Measurements from ENCODE around the gene CAMK2D. TPM values are rescaled to one million over a fixed set of nuclear protein-coding genes. Genes with fewer than 3 reads are reported as not detected.

The CAMK2D gene
- total RNA-seq, 1 experiment from 2014 or later, result 9.0 TPM

DNA sequence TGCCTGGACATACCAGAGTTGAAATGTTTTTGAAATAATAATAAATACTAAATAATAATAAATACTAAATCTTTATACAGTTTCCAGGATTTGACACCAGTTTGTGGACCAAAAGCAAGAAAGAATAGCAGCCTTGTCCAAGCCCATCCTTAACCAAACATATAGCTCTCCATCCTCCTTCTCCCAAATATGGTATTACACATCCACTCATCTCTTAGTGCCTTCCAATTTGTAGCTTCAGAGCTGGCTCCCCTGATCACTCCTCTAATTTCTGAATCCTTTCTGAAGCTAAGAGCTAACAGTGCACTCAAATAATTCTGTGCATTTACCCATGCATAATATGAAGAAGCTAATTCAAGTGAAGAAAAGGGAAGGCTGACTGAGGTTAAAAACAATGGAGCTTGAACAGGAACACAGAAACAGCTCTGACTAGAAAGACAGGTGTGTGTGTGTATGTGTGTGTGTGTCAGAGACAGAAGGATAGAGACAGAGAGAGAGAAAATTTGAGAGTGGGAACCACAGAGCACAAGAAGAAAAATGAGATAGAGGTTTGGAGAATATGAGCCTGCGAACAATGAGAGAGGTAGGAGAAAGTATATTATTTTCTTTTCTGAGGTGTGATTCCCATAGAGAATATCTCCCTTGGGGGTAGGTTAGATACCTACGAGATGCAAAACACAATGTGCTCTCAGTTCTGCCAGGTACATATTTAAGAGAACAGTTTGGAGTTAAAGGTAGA lies 123.5 kb downstream of the CAMK2D start:
- no peak overlapping the region for H2AK5ac ChIP-seq (ENCODE audit: insufficient read length, low read length)
- Mint-ChIP-seq H3K36me3 (ENCODE audit: insufficient read depth in 1 of 3, low read depth in 3 of 3) (no peaks in the 10 kb centered on the region), H3K4me3 (no peak overlapping the region), H3K4me1 (peaks cover 10 to 25% of the 10 kb centered on the region in 2 experiments), H3K27me3 (ENCODE audit: low read depth) (no peaks in the 10 kb centered on the region), H3K9me3 (no peaks in the 10 kb centered on the region), H3K27ac (no peak overlapping the region)
- H3K27me3 ChIP-seq (ENCODE audit: insufficient read depth, low read length), result no peaks in the 10 kb centered on the region
- H3T11ph ChIP-seq (ENCODE audit: low read length), result no peak overlapping the region
- H3K9me3 ChIP-seq (ENCODE audit: control insufficient read depth, low read depth, low read length), result no peaks in the 10 kb centered on the region
- no peak overlapping the region for H3K18ac ChIP-seq (ENCODE audit: insufficient read length, low read depth, low read length)
- no peak overlapping the region for H3K23ac ChIP-seq (ENCODE audit: insufficient read length, low read depth, low read length)
- WGBS (ENCODE audit: extremely low coverage, insufficient read length, low lambda C conversion rate), result no CpG with 5 or more reads among the region's 2 CpGs
- H2BK15ac ChIP-seq (ENCODE audit: low read depth, low read length), result no peak overlapping the region
- H3K14ac ChIP-seq (ENCODE audit: insufficient read depth, low read length), result no peak overlapping the region
- TF ChIP-seq, protein P1, sequence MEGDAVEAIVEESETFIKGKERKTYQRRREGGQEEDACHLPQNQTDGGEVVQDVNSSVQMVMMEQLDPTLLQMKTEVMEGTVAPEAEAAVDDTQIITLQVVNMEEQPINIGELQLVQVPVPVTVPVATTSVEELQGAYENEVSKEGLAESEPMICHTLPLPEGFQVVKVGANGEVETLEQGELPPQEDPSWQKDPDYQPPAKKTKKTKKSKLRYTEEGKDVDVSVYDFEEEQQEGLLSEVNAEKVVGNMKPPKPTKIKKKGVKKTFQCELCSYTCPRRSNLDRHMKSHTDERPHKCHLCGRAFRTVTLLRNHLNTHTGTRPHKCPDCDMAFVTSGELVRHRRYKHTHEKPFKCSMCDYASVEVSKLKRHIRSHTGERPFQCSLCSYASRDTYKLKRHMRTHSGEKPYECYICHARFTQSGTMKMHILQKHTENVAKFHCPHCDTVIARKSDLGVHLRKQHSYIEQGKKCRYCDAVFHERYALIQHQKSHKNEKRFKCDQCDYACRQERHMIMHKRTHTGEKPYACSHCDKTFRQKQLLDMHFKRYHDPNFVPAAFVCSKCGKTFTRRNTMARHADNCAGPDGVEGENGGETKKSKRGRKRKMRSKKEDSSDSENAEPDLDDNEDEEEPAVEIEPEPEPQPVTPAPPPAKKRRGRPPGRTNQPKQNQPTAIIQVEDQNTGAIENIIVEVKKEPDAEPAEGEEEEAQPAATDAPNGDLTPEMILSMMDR (conservative IDR thresholded peaks at IDR 0.05), result no peak
- H3K4me1 ChIP-seq (ENCODE audit: insufficient read depth, low read length), result no peaks in the 10 kb centered on the region; the same call in 1 of the 2 replicates
- H2BK120ac ChIP-seq (ENCODE audit: low read depth, low read length, poor library complexity, severe bottlenecking), result no peak overlapping the region
- no peak overlapping the region for H2BK20ac ChIP-seq (ENCODE audit: low read depth, low read length, poor library complexity, severe bottlenecking)
- H4K5ac ChIP-seq (ENCODE audit: insufficient read length, low read depth, low read length), result no peak overlapping the region
- H3K4me2 ChIP-seq (ENCODE audit: insufficient read depth, insufficient read length, low read length), result no peak overlapping the region
- no peak for DNase-seq
- no peak overlapping the region for H4K8ac ChIP-seq (replicated peaks; ENCODE audit: insufficient read length, low read depth, low read length)
- no peaks in the 10 kb centered on the region for H4K20me1 ChIP-seq (ENCODE audit: control insufficient read depth, insufficient read depth, insufficient read length)
- H4K91ac ChIP-seq (ENCODE audit: insufficient read length, low read depth, low read length), result no peak overlapping the region
- no peak overlapping the region for H3K4ac ChIP-seq (ENCODE audit: low read depth, low read length)
- no peaks in the 10 kb centered on the region for H3K79me2 ChIP-seq (ENCODE audit: insufficient read depth, low read length)
- H3K27ac ChIP-seq (ENCODE audit: insufficient read length, low read depth, low read length), result no peak overlapping the region
- H3K56ac ChIP-seq (ENCODE audit: insufficient read length, low read depth, low read length), result no peak overlapping the region
- no peaks in the 10 kb centered on the region for H3K79me1 ChIP-seq (ENCODE audit: insufficient read depth, low read depth, low read length, poor library complexity, severe bottlenecking)
- H2BK5ac ChIP-seq (ENCODE audit: insufficient read length, low read length), result no peak overlapping the region
- H3K23me2 ChIP-seq (ENCODE audit: insufficient read length, low read depth, low read length, poor library complexity, severe bottlenecking), result no peaks in the 10 kb centered on the region
- H2AFZ ChIP-seq (ENCODE audit: low read length), result no peak overlapping the region
- H2BK12ac ChIP-seq (ENCODE audit: insufficient read length, low read depth, low read length), result no peak overlapping the region
- no peak overlapping the region for H3K9ac ChIP-seq (ENCODE audit: extremely low read depth, insufficient read length, low read length)
